ENCODE data around the gene AKT1.
A peak's percentile ranks its signal among the peaks of the same experiment; 100 is the strongest.

AKT1 gene

DNA sequence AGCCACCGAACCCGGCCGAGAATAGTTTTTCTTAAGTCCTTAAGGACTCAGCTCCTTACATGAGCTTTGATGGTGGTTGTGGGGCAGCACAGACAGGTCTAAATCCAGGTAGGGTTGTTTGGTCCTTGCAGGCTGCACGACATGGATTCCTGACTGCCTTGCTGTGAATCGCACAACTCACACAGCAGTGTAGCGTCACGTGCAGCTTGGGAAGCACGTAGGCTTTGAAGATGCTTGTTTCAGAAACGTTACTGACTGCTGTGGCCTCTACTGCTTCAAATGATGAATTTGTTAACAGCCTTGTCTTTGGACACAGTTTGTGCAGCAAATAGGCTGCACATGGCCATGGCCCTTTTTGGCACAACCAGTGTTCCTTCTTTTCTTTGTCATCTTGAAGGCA, 35.2 kb upstream of the AKT1 start:
- H3K4me3 ChIP-seq (ENCODE audit: low read length), result no peak overlapping the region
- no peak for DNase-seq (ENCODE audit: low read depth)
- TF ChIP-seq, protein P1, sequence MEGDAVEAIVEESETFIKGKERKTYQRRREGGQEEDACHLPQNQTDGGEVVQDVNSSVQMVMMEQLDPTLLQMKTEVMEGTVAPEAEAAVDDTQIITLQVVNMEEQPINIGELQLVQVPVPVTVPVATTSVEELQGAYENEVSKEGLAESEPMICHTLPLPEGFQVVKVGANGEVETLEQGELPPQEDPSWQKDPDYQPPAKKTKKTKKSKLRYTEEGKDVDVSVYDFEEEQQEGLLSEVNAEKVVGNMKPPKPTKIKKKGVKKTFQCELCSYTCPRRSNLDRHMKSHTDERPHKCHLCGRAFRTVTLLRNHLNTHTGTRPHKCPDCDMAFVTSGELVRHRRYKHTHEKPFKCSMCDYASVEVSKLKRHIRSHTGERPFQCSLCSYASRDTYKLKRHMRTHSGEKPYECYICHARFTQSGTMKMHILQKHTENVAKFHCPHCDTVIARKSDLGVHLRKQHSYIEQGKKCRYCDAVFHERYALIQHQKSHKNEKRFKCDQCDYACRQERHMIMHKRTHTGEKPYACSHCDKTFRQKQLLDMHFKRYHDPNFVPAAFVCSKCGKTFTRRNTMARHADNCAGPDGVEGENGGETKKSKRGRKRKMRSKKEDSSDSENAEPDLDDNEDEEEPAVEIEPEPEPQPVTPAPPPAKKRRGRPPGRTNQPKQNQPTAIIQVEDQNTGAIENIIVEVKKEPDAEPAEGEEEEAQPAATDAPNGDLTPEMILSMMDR (IDR thresholded peaks at IDR 0.05; ENCODE audit: insufficient read depth, low read depth, low read length, missing control alignments), result no peak

DNA sequence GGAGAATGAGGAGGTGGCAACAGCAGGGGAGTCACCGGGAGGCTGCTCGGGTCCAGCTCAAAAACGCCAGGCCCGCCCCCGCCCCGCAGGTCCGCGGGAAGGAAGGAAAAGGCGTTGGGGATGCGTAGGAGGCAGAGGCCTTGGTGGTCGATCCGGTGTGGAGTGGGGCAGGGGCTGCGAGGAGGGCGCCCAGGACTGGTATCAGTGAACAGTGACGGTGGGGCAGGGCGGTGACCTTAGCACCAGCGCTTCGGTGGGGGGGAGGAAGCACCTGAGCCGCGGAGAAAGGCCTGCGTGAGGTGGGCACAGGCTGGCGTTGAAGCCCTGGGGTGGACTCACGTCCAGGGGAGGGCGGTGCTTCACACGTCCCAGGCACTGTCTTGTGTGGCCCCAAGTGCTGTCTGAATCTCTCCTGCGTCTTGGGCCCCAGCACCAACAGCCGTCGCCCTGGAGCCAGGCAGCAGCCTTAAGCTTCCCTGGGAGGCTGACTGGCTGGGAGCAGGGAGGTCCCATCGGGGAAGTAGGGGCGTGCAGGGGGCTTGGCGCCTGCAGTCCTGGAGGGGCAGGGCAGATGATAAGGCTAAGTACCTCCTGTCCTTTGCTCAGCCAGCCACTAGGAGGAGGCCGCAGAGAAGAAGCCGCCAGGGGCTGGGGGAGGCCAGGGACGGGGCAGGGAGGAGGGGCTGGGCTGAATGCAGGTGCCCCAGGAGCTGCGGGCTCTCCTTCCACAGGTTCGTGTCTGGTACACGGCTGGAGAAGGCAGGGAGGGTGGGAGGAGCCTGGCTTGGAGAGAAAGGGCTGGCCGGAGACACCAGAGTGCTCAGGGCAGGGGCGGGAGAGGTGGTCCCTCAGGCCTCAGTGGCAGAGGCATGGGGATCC, 31.9 kb upstream of the AKT1 start:
- peak overlapping the region; percentile 51 for H3K4me3 ChIP-seq (ENCODE audit: low read length)
- TF ChIP-seq, protein P1 (IDR thresholded peaks at IDR 0.05; ENCODE audit: insufficient read depth, low read depth, low read length, missing control alignments), result peak; percentile 57
- peak; percentile 56 for DNase-seq (ENCODE audit: low read depth)

DNA sequence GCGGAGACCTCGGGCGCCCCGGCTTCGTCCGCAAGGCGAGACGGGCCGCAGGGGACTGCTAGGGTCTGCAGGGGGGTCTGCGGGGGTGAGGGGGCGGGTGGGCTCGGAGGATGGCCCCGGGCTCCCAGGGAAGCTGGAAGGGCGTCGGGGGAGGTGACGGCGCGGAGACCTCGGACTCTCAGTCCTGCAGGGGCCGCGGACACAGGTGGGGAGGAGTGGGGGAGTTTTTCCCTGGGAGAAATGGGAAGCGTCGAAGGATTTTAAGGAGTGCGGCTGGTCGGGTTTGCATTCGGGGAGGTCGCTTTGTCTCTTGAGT, 31.3 kb upstream of the AKT1 start:
- DNase-seq (ENCODE audit: low read depth), result peak; percentile 24
- TF ChIP-seq, protein P1 (IDR thresholded peaks at IDR 0.05; ENCODE audit: insufficient read depth, low read depth, low read length, missing control alignments), result no peak
- peak overlapping the region; percentile 51 for H3K4me3 ChIP-seq (ENCODE audit: low read length)

DNA sequence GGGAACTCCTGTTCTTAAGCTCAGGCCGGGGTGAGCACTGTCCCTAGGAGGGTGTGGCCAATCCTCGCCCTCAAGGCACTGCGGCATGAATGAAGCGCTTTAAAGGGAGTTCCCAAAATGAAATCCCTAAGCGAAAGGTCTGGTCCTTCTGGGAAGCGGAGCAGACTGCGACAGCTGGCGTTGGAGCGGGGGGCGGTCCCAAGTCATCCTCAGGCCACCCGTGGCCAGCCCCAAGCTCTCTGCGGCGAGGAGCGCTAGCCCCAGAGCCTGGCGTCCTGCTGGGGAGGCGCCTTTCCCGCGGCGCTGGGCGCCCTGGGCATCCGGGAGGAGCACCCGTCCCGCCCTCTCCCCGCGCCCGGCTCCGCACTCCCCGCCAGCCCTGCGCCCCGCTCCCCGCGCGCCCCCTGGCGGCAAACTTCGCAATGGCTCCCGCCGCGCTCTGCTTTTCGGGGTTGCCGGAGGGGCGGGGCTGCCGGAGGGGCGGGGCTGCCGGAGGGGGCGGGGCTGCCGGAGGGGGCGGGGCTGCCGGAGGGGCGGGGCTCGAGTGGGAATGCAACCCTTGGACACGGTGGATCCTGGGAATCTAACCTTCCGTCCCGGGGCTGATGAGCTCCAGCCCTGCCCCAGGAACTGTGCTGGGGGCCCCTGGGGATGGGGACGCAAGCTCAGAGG, 30.8 kb upstream of the AKT1 start:
- H3K4me3 ChIP-seq (ENCODE audit: low read length), result peak overlapping the region; percentile 56
- TF ChIP-seq, protein P1 (IDR thresholded peaks at IDR 0.05; ENCODE audit: insufficient read depth, low read depth, low read length, missing control alignments), result peak; percentile 43
- DNase-seq (ENCODE audit: low read depth), result peak; percentile 83

DNA sequence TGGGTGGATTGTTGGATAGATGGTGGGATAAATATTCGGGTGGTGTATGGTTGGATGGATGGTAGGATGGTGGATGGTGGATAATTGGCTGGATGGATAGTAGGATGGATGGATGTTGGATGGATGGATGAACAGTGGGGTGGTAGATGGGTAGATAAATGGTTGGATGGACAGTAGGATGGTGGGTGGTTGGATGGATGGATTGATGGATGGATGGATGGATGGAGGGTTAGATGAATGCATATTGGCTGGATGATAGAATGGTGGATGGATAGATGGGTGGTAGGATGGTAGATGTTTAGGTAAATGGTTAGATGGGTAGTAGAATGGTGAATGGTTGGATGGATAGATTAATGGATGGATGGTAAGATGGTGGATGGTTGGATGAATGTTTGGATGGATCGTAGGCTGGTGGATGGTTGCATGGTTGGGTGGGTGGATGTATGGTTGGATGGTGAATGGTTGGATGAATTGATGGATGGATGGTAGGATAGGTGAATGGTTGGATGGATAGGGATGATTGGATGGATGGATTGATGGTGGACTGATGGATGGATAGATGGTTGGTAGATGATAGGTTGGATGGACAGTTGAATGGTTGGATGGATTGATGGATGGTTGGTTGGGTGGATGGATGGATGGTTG, 28.9 kb upstream of the AKT1 start:
- H3K4me3 ChIP-seq (ENCODE audit: low read length), result no peak overlapping the region
- TF ChIP-seq, protein P1 (IDR thresholded peaks at IDR 0.05; ENCODE audit: insufficient read depth, low read depth, low read length, missing control alignments), result no peak
- no peak for DNase-seq (ENCODE audit: low read depth)

DNA sequence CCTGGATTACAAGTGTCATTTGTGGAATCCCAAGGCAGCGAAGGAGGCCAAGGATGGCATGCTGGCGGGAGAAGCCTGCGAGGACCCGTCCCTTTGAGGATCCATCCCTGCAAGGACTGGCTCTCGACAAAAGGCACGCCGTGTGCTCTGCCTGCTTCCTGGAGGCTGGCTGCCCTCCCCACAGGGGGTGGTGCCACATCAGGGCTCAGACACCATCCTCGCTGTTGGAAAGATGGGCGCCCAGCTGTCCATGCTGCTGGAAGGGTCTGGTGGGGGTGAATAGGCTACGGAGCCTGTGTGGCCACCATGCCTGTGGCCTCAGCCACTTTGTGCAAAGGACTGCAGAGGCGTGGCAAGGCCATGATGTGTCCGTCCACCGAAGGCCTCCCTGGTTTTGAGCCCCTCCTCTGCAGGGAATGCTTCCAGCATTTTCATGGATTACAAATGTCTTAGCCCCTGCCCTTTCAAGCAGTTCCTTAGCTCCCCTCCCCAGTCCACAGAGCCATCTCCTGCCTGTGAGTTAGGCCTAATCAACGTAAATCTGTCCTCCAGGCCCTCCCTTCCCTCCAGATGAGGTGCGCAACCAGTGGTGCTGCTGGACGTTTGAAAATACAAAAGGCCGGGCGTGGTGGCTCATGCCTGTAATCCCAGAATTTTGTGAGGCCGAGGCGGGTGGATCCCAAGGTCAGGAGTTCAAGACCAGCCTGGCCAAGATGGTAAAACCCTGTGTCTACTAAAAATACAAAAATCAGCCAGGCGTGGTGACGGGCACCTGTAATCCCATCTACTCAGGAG, 27.5 kb upstream of the AKT1 start:
- no peak overlapping the region for H3K4me3 ChIP-seq (ENCODE audit: low read length)
- TF ChIP-seq, protein P1 (IDR thresholded peaks at IDR 0.05; ENCODE audit: insufficient read depth, low read depth, low read length, missing control alignments), result no peak
- DNase-seq (ENCODE audit: low read depth), result no peak
